ENCODE data around the gene ZNF385D.

GRCh38 chr3:21540265-21540664, 210.7 kb downstream of the ZNF385D start:
- TF ChIP-seq ZNF138 (CRISPR knock-in tag; conservative IDR thresholded peaks at IDR 0.05) (no peak), CTCF (IDR thresholded peaks at IDR 0.05) (no peak), FOXP4 (CRISPR knock-in tag; IDR thresholded peaks at IDR 0.05) (no peak), HMGXB4 (CRISPR knock-in tag; IDR thresholded peaks at IDR 0.05) (no peak), ESRRA (CRISPR knock-in tag; IDR thresholded peaks at IDR 0.05; ENCODE audit: borderline replicate concordance) (no peak), ATF3 (CRISPR knock-in tag; conservative IDR thresholded peaks at IDR 0.05) (no peak), E2F1 (CRISPR knock-in tag; IDR thresholded peaks at IDR 0.05) (no peak), ATF6 (CRISPR knock-in tag; IDR thresholded peaks at IDR 0.05) (no peak)
